Activated CD4-positive, alpha-beta T cell treated with anti-CD3 and anti-CD28 coated beads, Interleukin-2, amount 10 ng/mL, durations not matched to agents 24 days and 14 days (primary cell): ENCODE data around the gene FBXO40. TPM values are rescaled to one million over a fixed set of nuclear protein-coding genes. Genes with fewer than 3 reads are reported as not detected.
"Not testable (repeated sequence)": the region's sequence is repeated elsewhere in the genome, so short reads cannot be mapped to it uniquely, and the experiment has no call there.

Experiments used
- DNase-seq: peaks from one replicate; pipeline ENCODE4 v3.0.0; 2022
- H3K27ac Mint-ChIP-seq: one replicate; pipeline ENCODE4 v1.8.0; 2022; ENCODE audit warnings: mild to moderate bottlenecking, mixed read lengths
- H3K27me3 Mint-ChIP-seq: one replicate; pipeline ENCODE4 v1.8.0; 2022; ENCODE audit warnings: mixed read lengths
- H3K36me3 Mint-ChIP-seq: one replicate; pipeline ENCODE4 v1.8.0; 2022; ENCODE audit warnings: low read depth, mild to moderate bottlenecking, mixed read lengths
- H3K4me1 Mint-ChIP-seq: one replicate; pipeline ENCODE4 v1.8.0; 2021; ENCODE audit warnings: mixed read lengths
- H3K4me3 Mint-ChIP-seq: one replicate; pipeline ENCODE4 v1.8.0; 2022; ENCODE audit warnings: mild to moderate bottlenecking, moderate library complexity, mixed read lengths
- H3K9me3 Mint-ChIP-seq: one replicate; pipeline ENCODE4 v1.8.0; 2021; ENCODE audit warnings: mixed read lengths
- intact Hi-C: fragments of 100-400 bp; cut with micrococcal nuclease; formaldehyde crosslinking; loops from one replicate; pipeline ENCODE4 v1.15.1; 2023
- total RNA-seq: library from RNA; stranded (reverse); gene quantifications from 2 replicates; pipeline ENCODE4 v1.2.3, GENCODE V29; 2022

FBXO40 gene
- total RNA-seq, 1 donor from 2014 or later: not detected

GRCh38 chr3:121593806-121594205, 627 bp downstream of the FBXO40 start:
- H3K27me3 Mint-ChIP-seq: peaks cover 12% of the 10 kb centered on the region
- H3K27ac Mint-ChIP-seq, H3K4me1 Mint-ChIP-seq, H3K36me3 Mint-ChIP-seq, H3K4me3 Mint-ChIP-seq, H3K9me3 Mint-ChIP-seq, intact Hi-C loops, DNase-seq: not testable (repeated sequence)

- DNase-seq: no peak
- no peaks in the 10 kb centered on the region for H3K9me3 Mint-ChIP-seq
- peaks cover 12% of the 10 kb centered on the region for H3K27me3 Mint-ChIP-seq
- no peak overlapping the region for H3K27ac Mint-ChIP-seq
- no peaks in the 10 kb centered on the region for H3K36me3 Mint-ChIP-seq
- intact Hi-C loops: no loop called here
- no peaks in the 10 kb centered on the region for H3K4me1 Mint-ChIP-seq
- no peak overlapping the region for H3K4me3 Mint-ChIP-seq
Observed at GRCh38 chr3:121594850-121595249, 1.7 kb downstream of the FBXO40 start.

- Mint-ChIP-seq H3K36me3 (no peaks in the 10 kb centered on the region), H3K4me3 (no peak overlapping the region), H3K27ac (no peak overlapping the region), H3K27me3 (peaks cover 8% of the 10 kb centered on the region), H3K4me1 (no peaks in the 10 kb centered on the region), H3K9me3 (no peaks in the 10 kb centered on the region)
- intact Hi-C loops: no loop called here
- DNase-seq: no peak
Observed at GRCh38 chr3:121595765-121596406, 2.7 kb downstream of the FBXO40 start.

DNA sequence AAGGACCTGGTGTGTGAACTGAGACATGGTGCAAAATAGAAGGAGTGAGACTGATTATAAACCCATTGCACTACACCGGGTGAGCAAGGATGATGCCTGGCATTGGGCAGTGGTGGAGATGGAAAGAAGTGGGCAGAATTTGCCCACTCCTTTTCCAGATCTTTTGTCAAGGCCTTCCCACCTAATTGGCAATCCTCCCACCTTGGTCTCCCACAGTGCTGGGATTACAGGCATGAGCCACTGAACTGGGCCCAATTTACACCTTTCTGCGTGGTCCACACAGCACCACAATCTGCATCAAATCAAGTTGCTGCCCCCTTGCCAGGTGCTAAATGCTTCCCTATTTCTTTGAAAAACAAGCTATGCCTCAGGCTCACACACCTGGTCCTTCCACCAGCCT, 5.4 kb downstream of the FBXO40 start:
- intact Hi-C loops: no loop called here
- no peaks in the 10 kb centered on the region for H3K4me1 Mint-ChIP-seq
- H3K9me3 Mint-ChIP-seq: no peaks in the 10 kb centered on the region
- H3K27me3 Mint-ChIP-seq: no peaks in the 10 kb centered on the region
- no peak overlapping the region for H3K4me3 Mint-ChIP-seq
- H3K36me3 Mint-ChIP-seq: no peaks in the 10 kb centered on the region
- no peak overlapping the region for H3K27ac Mint-ChIP-seq
- no peak for DNase-seq

- DNase-seq, H3K9me3 Mint-ChIP-seq, H3K4me3 Mint-ChIP-seq, H3K27ac Mint-ChIP-seq, H3K27me3 Mint-ChIP-seq, H3K4me1 Mint-ChIP-seq, H3K36me3 Mint-ChIP-seq, intact Hi-C loops: not testable (repeated sequence)
Observed at GRCh38 chr3:121599900-121600299, 6.7 kb downstream of the FBXO40 start.

DNA sequence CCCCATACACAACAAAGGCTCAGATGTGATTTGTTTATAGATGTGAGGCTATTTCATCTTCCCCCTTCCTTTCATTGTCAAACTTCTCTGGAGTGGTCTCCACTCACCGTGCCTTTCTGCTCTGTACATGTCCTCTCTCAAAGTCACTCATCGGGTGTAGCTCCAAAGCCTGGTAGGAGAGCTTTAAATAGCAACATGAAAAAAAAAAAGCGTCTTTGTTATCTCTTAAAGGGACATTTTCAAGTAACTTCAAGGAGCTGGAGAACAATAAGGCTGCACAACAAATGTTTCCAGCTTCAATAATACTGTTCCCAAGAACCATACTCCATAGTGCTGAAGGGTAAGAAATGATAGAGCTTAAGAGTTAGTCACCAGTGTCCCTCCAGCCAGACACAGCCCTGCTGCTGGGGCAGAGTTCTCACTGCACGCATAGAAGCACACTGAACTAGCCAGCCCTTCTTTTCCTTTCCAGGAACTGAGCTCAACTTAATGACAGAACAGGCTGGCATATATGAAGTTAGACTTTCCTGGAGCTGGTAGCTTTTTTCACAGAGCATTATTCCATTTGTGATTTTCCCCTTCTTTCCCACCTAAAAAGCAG, 8.1 kb downstream of the FBXO40 start:
- Mint-ChIP-seq H3K27ac (no peak overlapping the region), H3K4me3 (no peak overlapping the region), H3K4me1 (no peaks in the 10 kb centered on the region), H3K36me3 (no peaks in the 10 kb centered on the region), H3K9me3 (no peaks in the 10 kb centered on the region), H3K27me3 (no peaks in the 10 kb centered on the region)
- no peak for DNase-seq
- intact Hi-C loops: no loop called here

DNA sequence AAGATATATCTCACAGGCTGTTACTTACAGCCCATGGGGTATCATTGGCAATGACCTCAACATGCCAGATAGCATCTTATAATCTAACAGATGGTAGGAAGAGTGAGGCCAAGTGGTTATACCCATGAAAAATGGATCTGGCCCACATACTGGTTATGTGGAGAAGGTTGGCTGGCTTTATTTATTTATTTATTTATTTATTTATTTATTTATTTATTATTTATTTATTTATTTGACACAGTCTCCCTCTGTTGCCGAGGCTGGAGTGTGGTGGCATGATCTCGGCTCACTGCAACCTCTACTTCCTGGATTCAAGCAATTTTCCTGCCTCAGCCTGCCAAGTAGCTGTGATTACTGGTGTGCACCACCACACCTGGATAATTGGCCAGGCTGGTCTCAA, 11.6 kb downstream of the FBXO40 start:
- no peaks in the 10 kb centered on the region for H3K4me1 Mint-ChIP-seq
- no peak overlapping the region for H3K4me3 Mint-ChIP-seq
- no peaks in the 10 kb centered on the region for H3K9me3 Mint-ChIP-seq
- intact Hi-C loops: no loop called here
- H3K27ac Mint-ChIP-seq: no peak overlapping the region
- DNase-seq: no peak
- H3K36me3 Mint-ChIP-seq: no peaks in the 10 kb centered on the region
- H3K27me3 Mint-ChIP-seq: no peaks in the 10 kb centered on the region

DNA sequence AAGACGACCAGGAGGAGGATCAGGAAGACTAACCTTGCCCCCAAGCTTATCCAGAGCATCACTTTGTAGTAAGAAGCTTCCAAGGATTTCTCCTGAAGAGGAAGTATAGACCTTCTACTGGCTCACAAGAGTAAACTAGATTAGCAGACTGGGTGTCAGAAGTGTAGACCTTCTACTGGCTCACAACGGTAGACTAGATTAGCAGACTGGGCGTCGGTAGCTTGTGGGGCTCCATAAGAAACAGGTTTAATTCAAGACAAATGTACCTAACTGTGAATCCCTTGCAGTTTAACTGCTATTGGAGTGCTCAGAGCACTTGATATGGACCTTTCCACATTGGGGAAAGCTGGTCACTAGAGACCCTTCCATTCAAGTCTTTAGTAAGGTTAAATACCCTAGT, 12.9 kb downstream of the FBXO40 start:
- DNase-seq: no peak
- Mint-ChIP-seq H3K9me3 (no peaks in the 10 kb centered on the region), H3K4me1 (no peaks in the 10 kb centered on the region), H3K27ac (no peak overlapping the region), H3K27me3 (no peaks in the 10 kb centered on the region), H3K4me3 (no peak overlapping the region), H3K36me3 (no peaks in the 10 kb centered on the region)
- intact Hi-C loops: no loop called here

DNA sequence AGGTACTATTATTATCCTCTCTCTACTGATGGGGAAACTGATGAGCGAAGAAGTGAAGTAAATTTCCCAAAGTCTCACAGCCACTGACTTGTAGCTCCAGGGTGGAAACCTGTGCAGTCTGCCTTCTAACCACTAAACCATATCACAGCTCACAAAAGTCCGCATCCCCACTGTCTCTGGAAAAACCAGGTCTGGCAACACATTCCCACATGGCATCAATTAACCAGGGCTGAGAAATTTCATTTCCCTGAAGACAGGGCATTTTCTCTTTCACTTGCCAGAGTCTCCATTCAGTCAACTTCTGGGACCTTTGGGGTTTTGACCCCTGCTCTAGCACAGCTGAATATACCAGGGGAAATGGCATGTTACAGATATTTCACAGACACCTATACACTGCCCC, 26.5 kb downstream of the FBXO40 start:
- intact Hi-C loops: no loop called here
- Mint-ChIP-seq H3K4me3 (no peak overlapping the region), H3K4me1 (no peaks in the 10 kb centered on the region), H3K27ac (no peak overlapping the region), H3K27me3 (peaks cover 12% of the 10 kb centered on the region), H3K9me3 (no peaks in the 10 kb centered on the region), H3K36me3 (no peaks in the 10 kb centered on the region)
- DNase-seq: no peak

GRCh38 chr3:121621491-121621890, 28.3 kb downstream of the FBXO40 start:
- intact Hi-C loops: no loop called here
- Mint-ChIP-seq H3K27me3 (peaks cover 12% of the 10 kb centered on the region), H3K36me3 (no peaks in the 10 kb centered on the region), H3K4me3 (no peak overlapping the region), H3K4me1 (no peaks in the 10 kb centered on the region), H3K9me3 (no peaks in the 10 kb centered on the region), H3K27ac (no peak overlapping the region)
- DNase-seq: no peak

- Mint-ChIP-seq H3K36me3 (peaks cover 8% of the 10 kb centered on the region), H3K4me1 (no peaks in the 10 kb centered on the region), H3K27me3 (peaks cover 10% of the 10 kb centered on the region), H3K27ac (no peak overlapping the region), H3K4me3 (no peak overlapping the region), H3K9me3 (no peaks in the 10 kb centered on the region)
- DNase-seq: no peak
- intact Hi-C loops: no loop called here
Observed at GRCh38 chr3:121624147-121624899, 31.1 kb downstream of the FBXO40 start.

GRCh38 chr3:121626495-121626894, 33.3 kb downstream of the FBXO40 start:
- intact Hi-C loops: no loop called here
- H3K4me3 Mint-ChIP-seq: no peak overlapping the region

DNA sequence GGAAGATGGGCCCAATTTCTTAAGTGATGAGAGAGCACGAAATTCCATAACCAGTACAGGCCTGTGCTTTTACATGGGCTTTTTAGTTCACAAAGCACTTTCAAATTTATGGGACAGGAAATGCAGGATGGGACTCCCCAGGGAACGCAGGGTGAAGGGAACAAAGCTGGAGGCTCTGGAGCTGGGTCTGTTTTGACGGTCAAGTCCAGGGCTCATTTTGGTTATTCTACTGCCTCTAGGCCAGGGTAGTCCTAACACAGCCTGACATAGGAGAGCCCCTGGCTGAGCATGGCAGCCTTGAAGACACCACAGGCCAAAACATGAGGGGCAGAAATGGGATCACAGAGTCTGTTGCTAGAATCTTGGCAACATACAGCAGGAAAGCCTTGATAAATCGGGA, 34.0 kb downstream of the FBXO40 start:
- Mint-ChIP-seq H3K9me3 (no peaks in the 10 kb centered on the region), H3K4me3 (no peak overlapping the region), H3K27me3 (no peaks in the 10 kb centered on the region), H3K4me1 (peaks cover 2% of the 10 kb centered on the region), H3K36me3 (peaks cover 35% of the 10 kb centered on the region), H3K27ac (no peak overlapping the region)
- intact Hi-C loops: no loop called here
- DNase-seq: no peak

More at GRCh38 chr3:121626495-121626894, 33.3 kb downstream of the FBXO40 start:
- Mint-ChIP-seq H3K27me3 (peaks cover 2% of the 10 kb centered on the region), H3K27ac (no peak overlapping the region), H3K9me3 (no peaks in the 10 kb centered on the region), H3K36me3 (peaks cover 28% of the 10 kb centered on the region), H3K4me1 (peaks cover 2% of the 10 kb centered on the region)
- DNase-seq: no peak

DNA sequence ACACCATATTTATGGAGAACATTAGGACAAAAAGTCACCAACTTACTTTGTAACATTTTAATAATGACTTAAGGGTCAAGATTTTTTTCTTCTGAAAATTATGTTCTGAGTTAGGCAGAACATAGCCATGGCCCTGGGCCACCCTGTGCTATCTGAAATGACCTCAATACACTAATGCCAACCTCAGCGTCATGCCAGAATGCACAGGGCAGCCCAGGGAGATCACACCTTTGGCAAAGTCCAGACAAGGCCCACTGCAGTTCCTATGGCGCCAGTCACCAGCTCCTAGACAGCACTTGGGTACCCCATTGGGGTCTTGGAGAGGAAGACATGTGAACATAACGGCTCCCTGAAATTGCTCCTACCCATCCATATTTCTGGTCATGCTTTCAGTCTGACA, 34.4 kb downstream of the FBXO40 start:
- H3K4me1 Mint-ChIP-seq: peaks cover 2% of the 10 kb centered on the region

More for the DNA sequence above, 34.4 kb downstream of the FBXO40 start:
- no peaks in the 10 kb centered on the region for H3K9me3 Mint-ChIP-seq
- H3K27me3 Mint-ChIP-seq: no peaks in the 10 kb centered on the region
- intact Hi-C loops: no loop called here
- DNase-seq: no peak
- H3K36me3 Mint-ChIP-seq: peaks cover 38% of the 10 kb centered on the region
- H3K27ac Mint-ChIP-seq: no peak overlapping the region
- no peak overlapping the region for H3K4me3 Mint-ChIP-seq
